HepG2 (cell line): ENCODE results near the gene USP36. TPM values are rescaled to one million over a fixed set of nuclear protein-coding genes. Genes with fewer than 3 reads are reported as not detected.

ENCODE experiments used
- BRCA1 ChIP-seq: sonication (generic); formaldehyde crosslinking; IDR thresholded peaks from 2 replicates; pipeline ENCODE4 v1.4.0; 2020; ENCODE audit warnings: missing genetic modification reagents
- DZIP1 ChIP-seq: sonication (generic); formaldehyde crosslinking; IDR thresholded peaks from 2 replicates; pipeline ENCODE4 v1.5.0; 2020; ENCODE audit warnings: mild to moderate bottlenecking, missing genetic modification reagents
- GPN1 ChIP-seq: sonication (generic); formaldehyde crosslinking; IDR thresholded peaks from 2 replicates; pipeline ENCODE4 v1.5.1; 2020; ENCODE audit warnings: missing genetic modification reagents, borderline replicate concordance
- HNF4G ChIP-seq, 2 experiments: sonication (generic) in 1 of 2; formaldehyde crosslinking in 1 of 2; IDR thresholded peaks; 2 replicates each; pipeline versions ENCODE4 v1.4.0 to v1.6.1; 2011 to 2020; ENCODE audit warnings: borderline replicate concordance in 2 of 2, low read depth in 2 of 2, mild to moderate bottlenecking in 2 of 2, low read length in 1 of 2, missing genetic modification reagents in 1 of 2, moderate library complexity in 1 of 2
- MIER3 ChIP-seq: IDR thresholded peaks from 2 replicates; pipeline ENCODE4 v1.6.1; 2016; ENCODE audit warnings: missing compliant biosample characterization, borderline replicate concordance
- NPAS2 ChIP-seq: sonication (generic); formaldehyde crosslinking; IDR thresholded peaks from 2 replicates; pipeline ENCODE4 v1.8.0; 2022; ENCODE audit warnings: mild to moderate bottlenecking, missing genetic modification reagents, borderline replicate concordance
- RNF219 ChIP-seq: sonication (generic); formaldehyde crosslinking; IDR thresholded peaks from 2 replicates; pipeline ENCODE4 v1.5.0; 2020; ENCODE audit warnings: mild to moderate bottlenecking, missing genetic modification reagents
- SKI ChIP-seq: fragments of 450-650 bp; IDR thresholded peaks from one replicate; pipeline ENCODE4 v1.6.1; 2018; ENCODE audit warnings: mild to moderate bottlenecking; ENCODE audit not compliant: partially characterized antibody
- THAP8 ChIP-seq: sonication (generic); formaldehyde crosslinking; IDR thresholded peaks from 2 replicates; pipeline ENCODE4 v1.5.1; 2020; ENCODE audit warnings: missing genetic modification reagents, mild to moderate bottlenecking, borderline replicate concordance
- ZNF142 ChIP-seq: sonication (generic); formaldehyde crosslinking; IDR thresholded peaks from 2 replicates; pipeline ENCODE4 v1.4.0; 2020; ENCODE audit warnings: missing genetic modification reagents
- ZNF34 ChIP-seq: sonication (generic); formaldehyde crosslinking; IDR thresholded peaks from 2 replicates; pipeline ENCODE4 v1.4.0; 2020; ENCODE audit warnings: mild to moderate bottlenecking, missing genetic modification reagents, borderline replicate concordance
- ZNF501 ChIP-seq: sonication (generic); formaldehyde crosslinking; IDR thresholded peaks from 2 replicates; pipeline ENCODE4 v1.5.1; 2020; ENCODE audit warnings: mild to moderate bottlenecking, moderate library complexity, missing genetic modification reagents
- polyA plus RNA-seq, 8 experiments: library from polyadenylated mRNA; depleted of rRNA in 3 of 8; stranded (reverse) in 7 of 8; unstranded in 1 of 8; fragments of >200 nt; fragmentation: Illumina TruSeq in 4 of 8; extraction: Trizol in 4 of 8; gene quantifications; 2 replicates each; pipeline versions ENCODE4 v1.2.1 to v1.2.3, GENCODE V29; 2011 to 2016; ENCODE audit warnings: low read depth in 4 of 8, missing spikeins in 1 of 8, mixed read lengths in 1 of 8; ENCODE audit not compliant: insufficient read depth in 1 of 8
- total RNA-seq, 5 experiments: library from RNA; depleted of rRNA; stranded (reverse); fragments of >200 nt; fragmentation: Illumina TruSeq; extraction: Trizol; gene quantifications; 2 replicates each; pipeline ENCODE4 v1.2.3, GENCODE V29; 2016; ENCODE audit warnings: low read depth in 1 of 5

The USP36 gene
- total and polyA plus RNA-seq, 2 of the 13 experiments (the other 11 are each of a cell fraction or from before 2014, with no cell fraction given): 29.6 to 45.9 TPM

GRCh38 chr17:78840780-78841611, at the start of gene USP36 (continued):
- TF ChIP-seq THAP8 (peak; percentile 95), DZIP1 (CRISPR knock-in tag) (no peak), ZNF34 (CRISPR knock-in tag) (peak; percentile 97), HNF4G (IDR thresholded peaks at IDR 0.05; ENCODE audit: borderline replicate concordance, low read depth, low read length) (peak; percentile 49), HNF4G (CRISPR knock-in tag; IDR thresholded peaks at IDR 0.05; ENCODE audit: borderline replicate concordance, low read depth) (peak; percentile 95), SKI (peak; percentile 73), RNF219 (CRISPR knock-in tag) (no peak; the same call in 1 of the 2 replicates), ZNF501 (CRISPR knock-in tag) (peak; percentile 100), GPN1 (peak; percentile 16; the same call in 1 of the 2 replicates), BRCA1 (CRISPR knock-in tag) (no peak), MIER3 (CRISPR knock-in tag) (peak; percentile 94), ZNF142 (CRISPR knock-in tag) (peak; percentile 19; the same call in 1 of the 2 replicates), NPAS2 (CRISPR knock-in tag) (no peak)
